ENCODE results near the gene SASH1.

GRCh38 chr6:148419430-148419829 is 76.8 kb downstream of the SASH1 start:
- TF ChIP-seq CTCF (IDR thresholded peaks at IDR 0.05) (no peak), POLR2AphosphoS5 (IDR thresholded peaks at IDR 0.05; ENCODE audit: insufficient read depth in 1 of 2, low read depth in 1 of 2) (no peak)
